NT2/D1 (cell line): Measurements from ENCODE around the gene TENM3.

Experiments
- DNase-seq: peaks from one replicate; pipeline ENCODE4 v3.0.0-alpha.2; 2011; ENCODE audit warnings: low read depth, low spot score
- H3K27me3 ChIP-seq: 2 replicates; pipeline ENCODE4 v1.6.0; 2011; ENCODE audit warnings: mild to moderate bottlenecking; ENCODE audit not compliant: insufficient read length, insufficient read depth
- H3K36me3 ChIP-seq: 2 replicates; pipeline ENCODE4 v1.6.1; 2011; ENCODE audit warnings: mild to moderate bottlenecking, low read length, mixed read lengths; ENCODE audit not compliant: insufficient read depth, insufficient read length
- H3K4me1 ChIP-seq: 2 replicates; pipeline ENCODE4 v1.5.1; 2011; ENCODE audit not compliant: insufficient read depth, insufficient read length
- H3K4me3 ChIP-seq: 2 replicates; pipeline ENCODE4 v1.5.1; 2011; ENCODE audit warnings: low read depth; ENCODE audit not compliant: insufficient read length
- H3K9ac ChIP-seq: 2 replicates; pipeline ENCODE4 v1.6.0; 2011; ENCODE audit warnings: low read depth; ENCODE audit not compliant: insufficient read length
- H3K9me3 ChIP-seq: 2 replicates; pipeline ENCODE4 v1.5.1; 2011; ENCODE audit warnings: mild to moderate bottlenecking, low read length; ENCODE audit not compliant: insufficient read depth
- SUZ12 ChIP-seq: IDR thresholded peaks from 2 replicates; pipeline ENCODE4 v1.6.1; 2011; ENCODE audit not compliant: insufficient read length, insufficient read depth; ENCODE audit errors: extremely low read depth
- YY1 ChIP-seq: IDR thresholded peaks from 2 replicates; pipeline ENCODE4 v1.6.1; 2011; ENCODE audit not compliant: insufficient read length, insufficient read depth
- ZNF274 ChIP-seq: IDR thresholded peaks from 2 replicates; pipeline ENCODE4 v1.6.1; 2011; ENCODE audit warnings: mild to moderate bottlenecking, low read depth, low read length

Gene TENM3

DNA sequence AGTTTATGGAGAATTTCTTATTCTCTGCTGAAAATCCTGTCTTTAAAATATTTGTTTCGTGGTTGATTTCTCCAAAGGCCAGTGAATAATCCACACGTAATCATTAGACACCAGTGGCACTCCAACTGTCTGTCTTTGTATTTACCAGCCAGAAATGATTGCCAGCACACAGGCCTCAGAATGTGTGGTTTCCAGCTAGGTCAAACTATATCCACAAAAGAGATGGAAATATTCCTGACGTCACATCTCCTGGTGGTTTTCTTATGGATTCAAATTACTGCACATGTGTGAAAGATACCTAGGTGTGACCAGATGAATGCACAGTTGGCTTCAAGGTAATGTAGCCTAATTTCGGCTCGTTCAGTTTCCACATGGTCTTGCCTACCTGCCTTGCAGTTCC is 27.2 kb upstream of the TENM3 start:
- TF ChIP-seq ZNF274 (no peak), YY1 (no peak), SUZ12 (no peak)
- no peaks in the 10 kb centered on the region for H3K9me3 ChIP-seq
- H3K9ac ChIP-seq: no peak overlapping the region
- H3K36me3 ChIP-seq: peaks cover 4% of the 10 kb centered on the region
- no peak for DNase-seq
- no peaks in the 10 kb centered on the region for H3K4me1 ChIP-seq
- H3K4me3 ChIP-seq: no peak overlapping the region
- no peaks in the 10 kb centered on the region for H3K27me3 ChIP-seq

DNA sequence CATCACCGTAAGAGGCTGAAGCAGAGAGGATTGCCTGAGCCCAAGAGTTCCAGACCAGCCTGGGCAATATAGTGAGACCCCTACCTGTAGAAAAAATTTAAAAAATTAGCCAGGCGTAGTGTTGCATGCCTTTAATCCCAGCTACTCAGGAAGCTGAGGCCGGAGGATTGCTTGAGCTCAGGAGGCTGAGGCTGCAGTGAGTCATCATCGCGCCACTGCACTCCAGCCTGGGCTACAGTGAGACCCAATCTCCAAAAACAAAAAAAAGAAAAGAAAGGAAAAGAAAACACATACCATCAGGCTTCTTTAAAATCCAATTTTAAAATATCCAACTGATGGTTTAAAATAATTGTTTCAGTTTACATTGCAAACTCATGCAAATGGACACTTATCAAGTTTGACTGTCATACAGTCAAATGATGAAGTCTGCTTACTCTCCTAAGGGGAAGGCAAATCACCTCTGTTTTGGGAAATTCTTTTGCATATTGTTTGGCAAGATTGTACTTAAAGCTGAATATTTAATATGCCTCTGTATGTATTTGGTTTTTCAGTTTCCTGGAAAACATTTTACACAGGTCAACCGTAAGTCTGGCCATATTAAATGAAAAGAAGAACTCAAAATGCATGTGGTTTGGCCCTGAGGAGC is 23.7 kb upstream of the TENM3 start:
- peaks cover 4% of the 10 kb centered on the region for H3K36me3 ChIP-seq
- no peak for TF ChIP-seq YY1
- no peak for TF ChIP-seq SUZ12
- no peak for TF ChIP-seq ZNF274

DNA sequence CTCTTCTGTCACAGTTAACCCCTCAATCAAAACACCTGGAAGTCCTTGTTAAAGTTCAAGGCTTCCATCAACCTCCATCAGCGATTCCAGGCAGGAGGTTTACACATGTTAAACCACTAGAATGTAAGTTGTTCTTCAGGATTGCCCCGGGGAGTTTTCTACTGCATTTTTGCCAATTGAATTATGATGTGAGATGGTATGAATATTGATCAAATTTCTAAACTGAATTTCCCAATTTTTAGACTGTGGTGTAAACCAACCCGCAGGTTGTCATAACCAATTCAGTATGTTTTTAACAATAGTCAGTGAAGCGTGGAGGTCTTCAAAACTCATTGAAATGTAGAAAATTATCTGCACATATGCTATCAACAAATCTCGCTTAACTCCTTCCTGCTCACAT is 21.2 kb upstream of the TENM3 start:
- Histone ChIP-seq H3K36me3 (no peaks in the 10 kb centered on the region), H3K4me3 (no peak overlapping the region), H3K9ac (no peak overlapping the region), H3K27me3 (no peaks in the 10 kb centered on the region), H3K4me1 (no peaks in the 10 kb centered on the region), H3K9me3 (no peaks in the 10 kb centered on the region)
- no peak for TF ChIP-seq ZNF274
- no peak for TF ChIP-seq SUZ12
- no peak for TF ChIP-seq YY1
- DNase-seq: no peak

More for the DNA sequence above, 23.7 kb upstream of the TENM3 start:
- DNase-seq: no peak
- H3K27me3 ChIP-seq: no peaks in the 10 kb centered on the region
- no peak overlapping the region for H3K4me3 ChIP-seq
- H3K9me3 ChIP-seq: no peaks in the 10 kb centered on the region
- H3K9ac ChIP-seq: no peak overlapping the region
- no peaks in the 10 kb centered on the region for H3K4me1 ChIP-seq

DNA sequence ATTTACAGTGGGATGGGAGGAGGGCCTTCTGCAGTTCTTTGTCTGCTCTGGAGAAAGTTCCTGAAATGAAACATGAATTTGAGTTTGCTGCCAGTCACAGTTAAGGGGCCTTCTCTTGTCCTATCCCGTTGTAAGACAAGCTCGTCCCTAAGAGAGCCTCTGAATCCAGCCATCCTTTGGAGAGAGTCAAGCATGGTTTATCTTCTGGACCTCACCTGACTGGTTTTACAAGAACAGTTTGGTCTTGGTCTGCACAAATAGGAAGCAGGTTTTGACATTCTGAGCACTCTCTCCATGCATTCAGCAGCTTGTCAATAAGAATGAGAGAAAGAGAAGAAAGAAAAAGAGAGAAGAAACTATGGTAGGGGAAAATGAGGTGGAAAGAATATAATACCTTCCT is 20.4 kb upstream of the TENM3 start:
- H3K9me3 ChIP-seq: no peaks in the 10 kb centered on the region
- H3K4me3 ChIP-seq: no peak overlapping the region
- TF ChIP-seq SUZ12 (no peak), YY1 (no peak)
- no peaks in the 10 kb centered on the region for H3K27me3 ChIP-seq
- no peak for DNase-seq
- H3K36me3 ChIP-seq: no peaks in the 10 kb centered on the region
- no peak overlapping the region for H3K9ac ChIP-seq
- no peaks in the 10 kb centered on the region for H3K4me1 ChIP-seq

DNA sequence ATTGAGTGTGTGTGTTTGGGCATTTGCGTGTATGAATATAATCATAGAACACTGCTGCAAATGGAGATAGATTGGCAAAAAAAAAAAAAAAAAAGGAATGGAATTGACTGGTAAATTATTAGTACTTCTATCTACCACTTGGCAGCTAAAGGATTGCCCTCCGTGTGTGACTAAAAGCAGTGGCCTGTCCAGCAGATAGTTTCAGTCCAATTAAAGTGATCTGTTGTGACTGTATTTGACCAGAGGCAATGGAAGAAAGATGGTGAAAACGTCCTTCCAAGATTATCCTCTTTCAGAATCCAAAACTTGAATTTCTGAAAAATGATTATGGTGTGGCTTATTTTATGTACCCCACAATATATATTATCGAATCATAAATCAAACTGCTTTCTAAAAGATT is 19.5 kb upstream of the TENM3 start:
- H3K9ac ChIP-seq: no peak overlapping the region
- no peaks in the 10 kb centered on the region for H3K36me3 ChIP-seq
- H3K4me3 ChIP-seq: no peak overlapping the region
- no peaks in the 10 kb centered on the region for H3K27me3 ChIP-seq
- TF ChIP-seq SUZ12 (no peak), ZNF274 (no peak), YY1 (no peak)
- DNase-seq: no peak
- no peaks in the 10 kb centered on the region for H3K9me3 ChIP-seq
- H3K4me1 ChIP-seq: no peaks in the 10 kb centered on the region

DNA sequence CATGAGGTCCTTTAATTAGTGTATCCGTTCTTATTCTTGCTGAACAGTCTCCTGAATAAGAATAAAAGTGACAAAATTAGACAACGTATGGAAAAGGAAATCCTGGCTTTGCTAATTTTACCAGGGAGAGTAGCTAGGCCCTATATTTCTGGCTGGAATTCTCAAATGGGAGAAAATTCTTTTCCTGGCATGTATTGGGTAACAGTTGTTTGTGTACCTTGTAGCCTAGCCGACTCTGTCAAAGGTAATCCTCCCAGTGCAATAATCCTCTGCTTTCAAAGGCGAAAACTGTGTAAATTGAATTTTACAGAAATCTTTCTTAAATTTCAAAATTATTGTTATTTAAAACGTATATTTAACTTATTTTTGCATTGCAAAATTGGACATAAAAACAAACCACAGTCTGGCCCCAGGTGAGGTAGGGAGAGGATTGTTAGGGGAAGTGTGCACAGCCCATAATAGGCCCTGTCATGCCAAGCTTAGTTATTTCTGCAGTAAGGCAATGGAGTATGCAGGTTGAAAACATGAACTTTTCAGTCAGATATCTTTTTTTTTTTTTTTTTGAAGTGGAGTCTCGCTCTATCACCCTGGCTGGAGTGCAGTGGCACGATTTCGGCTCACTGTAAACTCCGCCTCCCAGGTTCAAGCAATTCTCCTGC is 18.9 kb upstream of the TENM3 start:
- TF ChIP-seq SUZ12 (no peak), ZNF274 (no peak), YY1 (no peak)
- Histone ChIP-seq H3K27me3 (no peaks in the 10 kb centered on the region), H3K9me3 (no peaks in the 10 kb centered on the region), H3K4me3 (no peak overlapping the region), H3K4me1 (no peaks in the 10 kb centered on the region), H3K9ac (no peak overlapping the region), H3K36me3 (no peaks in the 10 kb centered on the region)
- no peak for DNase-seq

DNA sequence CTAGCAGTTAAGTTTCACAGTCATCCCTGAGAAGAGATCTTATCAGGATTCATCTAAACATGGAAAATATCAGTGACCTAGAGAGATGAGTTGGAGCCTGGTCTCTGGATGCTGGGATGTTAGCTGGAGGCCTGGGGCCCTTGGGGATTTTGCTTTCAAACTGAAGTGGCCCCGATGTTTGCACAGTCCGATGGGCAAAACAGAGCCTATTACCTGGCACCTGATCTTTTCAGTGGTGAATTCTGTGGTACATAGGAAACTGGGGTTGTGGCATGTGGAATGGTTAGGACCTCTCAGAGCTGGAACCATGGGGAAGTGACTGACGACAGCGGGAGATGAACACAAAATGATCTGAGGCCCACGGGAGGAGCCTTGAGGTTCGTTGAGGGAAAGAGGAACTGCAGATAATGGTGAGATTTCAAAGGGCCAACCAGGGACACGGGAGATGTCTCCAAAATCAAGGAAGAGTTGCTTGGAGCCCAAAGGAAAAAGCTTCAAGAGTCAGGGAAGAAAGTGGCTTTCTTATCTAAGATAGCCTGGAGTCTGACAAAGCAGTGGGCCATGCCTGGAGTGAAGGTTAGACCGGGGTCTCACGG is 17.8 kb upstream of the TENM3 start:
- H3K36me3 ChIP-seq: no peaks in the 10 kb centered on the region
- no peak for DNase-seq
- no peak overlapping the region for H3K9ac ChIP-seq
- H3K27me3 ChIP-seq: no peaks in the 10 kb centered on the region
- no peaks in the 10 kb centered on the region for H3K4me1 ChIP-seq
- no peak for TF ChIP-seq YY1
- no peak for TF ChIP-seq SUZ12
- H3K9me3 ChIP-seq: no peaks in the 10 kb centered on the region
- no peak overlapping the region for H3K4me3 ChIP-seq
